SK-N-SH treated with all-trans-retinoic acid at 6 μM for 48 hours (cell line): Measurements from ENCODE around the gene VAV3.

Source experiments
- ATAC-seq: fragments of 200-7000 bp; cut with Tn5 transposase; 3 replicates; pipeline ENCODE4 v1.9.1; 2020; ENCODE audit warnings: mild to moderate bottlenecking, moderate library complexity
- ARNTL ChIP-seq: fragments of 450-650 bp; formaldehyde crosslinking; IDR thresholded peaks from 2 replicates; pipeline ENCODE4 v1.5.0; 2020; ENCODE audit warnings: low read depth, mild to moderate bottlenecking, moderate library complexity, borderline replicate concordance
- BACH2 ChIP-seq: fragments of 250-450 bp; sonication (Bioruptor Pico); IDR thresholded peaks from 2 replicates; pipeline ENCODE4 v1.9.0; 2021; ENCODE audit warnings: mild to moderate bottlenecking, borderline replicate concordance
- CSDC2 ChIP-seq: fragments of 250-450 bp; sonication (Bioruptor Pico); IDR thresholded peaks from 2 replicates; pipeline ENCODE4 v1.5.0; 2020; ENCODE audit warnings: mild to moderate bottlenecking, moderate library complexity
- ESRRG ChIP-seq: fragments of 250-450 bp; sonication (Bioruptor Pico); IDR thresholded peaks from 2 replicates; pipeline ENCODE4 v1.6.1; 2021; ENCODE audit warnings: mild to moderate bottlenecking
- OSR1 ChIP-seq: fragments of 250-450 bp; sonication (Bioruptor Pico); IDR thresholded peaks from 2 replicates; pipeline ENCODE4 v1.8.0; 2022; ENCODE audit warnings: moderate library complexity, mild to moderate bottlenecking, inconsistent platforms
- PPARA ChIP-seq: fragments of 250-450 bp; sonication (Bioruptor Pico); IDR thresholded peaks from 2 replicates; pipeline ENCODE4 v1.5.0; 2020; ENCODE audit warnings: mild to moderate bottlenecking, borderline replicate concordance
- RARB ChIP-seq: fragments of 250-450 bp; sonication (Bioruptor Pico); IDR thresholded peaks from 2 replicates; pipeline ENCODE4 v1.8.0; 2021; ENCODE audit warnings: mild to moderate bottlenecking, moderate library complexity
- SNAI2 ChIP-seq: fragments of 250-450 bp; sonication (Bioruptor Pico); IDR thresholded peaks from 2 replicates; pipeline ENCODE4 v1.5.0; 2020; ENCODE audit warnings: mild to moderate bottlenecking, moderate library complexity
- TCF4 ChIP-seq: fragments of 250-450 bp; sonication (Bioruptor Pico); IDR thresholded peaks from 2 replicates; pipeline ENCODE4 v1.8.0; 2021; ENCODE audit warnings: mild to moderate bottlenecking, moderate library complexity, borderline replicate concordance
- TOX ChIP-seq: fragments of 250-450 bp; sonication (Bioruptor Pico); IDR thresholded peaks from 2 replicates; pipeline ENCODE4 v1.8.0; 2021; ENCODE audit warnings: mild to moderate bottlenecking, moderate library complexity, borderline replicate concordance
- ZC3H10 ChIP-seq: fragments of 250-450 bp; sonication (Bioruptor Pico); IDR thresholded peaks from 2 replicates; pipeline ENCODE4 v1.5.1; 2021; ENCODE audit warnings: mild to moderate bottlenecking, moderate library complexity
- ZFP3 ChIP-seq: fragments of 250-450 bp; sonication (Bioruptor Pico); IDR thresholded peaks from 2 replicates; pipeline ENCODE4 v1.5.0; 2020; ENCODE audit warnings: mild to moderate bottlenecking, moderate library complexity
- ZFP30 ChIP-seq: fragments of 450-650 bp; formaldehyde crosslinking; IDR thresholded peaks from 2 replicates; pipeline ENCODE4 v1.5.0; 2022; ENCODE audit warnings: mild to moderate bottlenecking, moderate library complexity
- ZNF565 ChIP-seq: fragments of 450-650 bp; formaldehyde crosslinking; conservative IDR thresholded peaks from 2 replicates; pipeline ENCODE4 v1.5.0; 2020; ENCODE audit warnings: low read depth, mild to moderate bottlenecking, moderate library complexity
- ZNF70 ChIP-seq: fragments of 450-650 bp; formaldehyde crosslinking; IDR thresholded peaks from 2 replicates; pipeline ENCODE4 v1.5.0; 2020; ENCODE audit warnings: mild to moderate bottlenecking, moderate library complexity
- TF ChIP-seq, protein P1 (sequence below): fragments of 250-450 bp; sonication (Bioruptor Pico); IDR thresholded peaks from 2 replicates; pipeline ENCODE4 v1.5.0; 2020; ENCODE audit warnings: mild to moderate bottlenecking, moderate library complexity
- TF ChIP-seq, protein P2 (sequence below): fragments of 250-450 bp; sonication (Bioruptor Pico); IDR thresholded peaks from 2 replicates; pipeline ENCODE4 v1.8.0; 2020; ENCODE audit warnings: mild to moderate bottlenecking, moderate library complexity, borderline replicate concordance
- TF ChIP-seq, protein P3 (sequence below): fragments of 250-450 bp; sonication (Bioruptor Pico); IDR thresholded peaks from 2 replicates; pipeline ENCODE4 v1.5.1; 2020; ENCODE audit warnings: low read depth, mild to moderate bottlenecking, moderate library complexity
- TF ChIP-seq, protein P4 (sequence below): fragments of 250-450 bp; sonication (Bioruptor Pico); IDR thresholded peaks from 2 replicates; pipeline ENCODE4 v1.8.0; 2021; ENCODE audit warnings: low read depth, mild to moderate bottlenecking, moderate library complexity, borderline replicate concordance

Gene VAV3

DNA sequence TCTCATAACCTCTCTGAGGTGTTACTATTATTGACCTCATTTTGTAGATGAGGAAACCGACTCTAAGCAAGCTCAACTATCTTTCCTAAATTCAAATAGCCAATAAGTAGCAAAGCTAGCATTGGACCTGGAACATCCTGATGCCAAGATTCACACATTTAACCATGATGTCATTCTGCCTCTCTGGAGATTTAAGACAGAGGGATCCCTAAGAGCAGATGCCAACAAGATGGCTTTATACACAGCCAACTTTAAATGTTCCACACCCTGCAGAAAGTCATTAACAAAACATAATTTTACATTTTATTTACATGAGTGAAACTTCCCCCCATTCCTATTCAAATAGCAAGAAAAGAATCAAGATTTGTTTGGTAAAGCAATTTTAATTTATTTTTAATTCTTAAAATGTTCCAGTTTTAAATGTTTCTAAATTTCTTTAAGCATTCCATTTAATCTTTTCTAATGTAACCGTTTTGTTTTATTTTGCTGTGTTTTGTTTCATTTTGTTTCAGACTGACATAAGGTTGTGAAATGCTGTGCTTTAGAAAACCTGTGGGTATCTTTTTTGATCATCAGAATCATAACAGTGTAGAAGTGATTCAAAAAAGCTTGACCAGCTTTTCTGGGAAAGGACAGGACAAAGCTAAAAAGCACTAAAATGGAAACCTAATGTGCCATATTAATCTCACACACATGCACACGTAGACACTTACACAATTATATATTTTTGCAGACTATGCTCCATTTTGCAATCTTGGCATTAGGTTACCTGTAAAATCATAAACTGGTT lies 7.6 kb upstream of the VAV3 start:
- no peak for ATAC-seq
- no peak for TF ChIP-seq TCF4 (CRISPR knock-in tag)
- no peak for TF ChIP-seq ZNF70
- TF ChIP-seq SNAI2 (CRISPR knock-in tag), result no peak
- TF ChIP-seq TOX (CRISPR knock-in tag), result no peak
- no peak for TF ChIP-seq ZFP30 (CRISPR knock-in tag)

DNA sequence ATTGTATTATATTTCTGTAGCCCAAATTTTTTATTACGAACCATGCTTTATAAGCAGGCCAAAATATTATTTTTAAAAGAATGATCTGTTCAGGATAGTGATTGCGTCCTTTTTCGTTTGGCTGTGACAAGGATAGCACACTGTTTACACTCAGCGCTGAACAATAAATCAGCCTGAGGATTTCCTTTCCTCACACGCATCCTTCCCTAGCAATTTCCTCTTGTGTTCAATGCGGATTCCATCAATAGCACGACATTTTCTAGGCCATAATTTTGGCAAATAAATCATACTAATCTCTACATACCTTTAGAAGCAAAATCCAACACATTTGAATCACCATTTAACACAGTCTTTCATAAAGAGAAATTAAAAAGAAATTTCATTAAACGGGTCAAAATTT lies 1.6 kb upstream of the VAV3 start:
- ATAC-seq, result no peak
- TF ChIP-seq RARB, result no peak
- TF ChIP-seq, all 23 proteins: peak for 0

DNA sequence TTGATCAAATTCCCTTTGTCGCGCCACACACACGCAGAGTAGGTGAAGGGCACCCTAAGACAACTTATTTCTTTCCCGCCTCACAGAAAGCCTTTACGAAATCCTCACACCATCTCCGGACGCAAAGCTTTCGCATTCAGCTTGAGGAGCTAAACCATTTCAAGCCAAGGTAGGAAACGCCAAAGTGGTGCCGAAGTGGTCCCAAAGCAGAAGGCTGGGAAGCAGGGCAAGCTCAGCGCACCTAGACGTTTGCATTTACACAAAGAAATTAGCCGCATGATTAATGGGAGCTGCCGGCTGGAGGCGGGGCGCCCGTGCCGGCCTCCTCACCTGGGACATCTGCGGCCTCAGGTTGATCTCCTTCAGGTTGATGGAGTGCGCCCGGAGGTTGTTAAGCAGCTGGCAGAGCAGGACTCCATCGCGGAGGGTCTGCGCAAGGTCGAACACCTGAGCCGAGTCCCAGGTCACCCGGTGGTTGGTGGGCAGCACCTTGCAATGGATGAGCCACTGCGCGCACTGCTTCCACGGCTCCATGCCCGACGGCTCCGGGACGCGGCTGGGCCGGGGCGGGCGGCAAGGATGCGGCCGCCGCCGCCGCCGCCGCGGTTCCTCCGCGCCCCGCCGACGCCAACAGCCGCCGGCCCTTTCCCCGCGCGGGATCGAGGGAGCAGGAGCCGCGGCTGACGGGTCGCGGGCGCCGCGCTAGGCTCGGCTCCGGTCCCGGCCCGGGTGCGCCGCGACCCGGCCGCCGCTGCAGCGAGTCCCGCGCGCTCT lies 457 bp downstream of the VAV3 start:
- TF ChIP-seq BACH2 (CRISPR knock-in tag), result no peak
- no peak; the same call in 2 of the 3 replicates for ATAC-seq

DNA sequence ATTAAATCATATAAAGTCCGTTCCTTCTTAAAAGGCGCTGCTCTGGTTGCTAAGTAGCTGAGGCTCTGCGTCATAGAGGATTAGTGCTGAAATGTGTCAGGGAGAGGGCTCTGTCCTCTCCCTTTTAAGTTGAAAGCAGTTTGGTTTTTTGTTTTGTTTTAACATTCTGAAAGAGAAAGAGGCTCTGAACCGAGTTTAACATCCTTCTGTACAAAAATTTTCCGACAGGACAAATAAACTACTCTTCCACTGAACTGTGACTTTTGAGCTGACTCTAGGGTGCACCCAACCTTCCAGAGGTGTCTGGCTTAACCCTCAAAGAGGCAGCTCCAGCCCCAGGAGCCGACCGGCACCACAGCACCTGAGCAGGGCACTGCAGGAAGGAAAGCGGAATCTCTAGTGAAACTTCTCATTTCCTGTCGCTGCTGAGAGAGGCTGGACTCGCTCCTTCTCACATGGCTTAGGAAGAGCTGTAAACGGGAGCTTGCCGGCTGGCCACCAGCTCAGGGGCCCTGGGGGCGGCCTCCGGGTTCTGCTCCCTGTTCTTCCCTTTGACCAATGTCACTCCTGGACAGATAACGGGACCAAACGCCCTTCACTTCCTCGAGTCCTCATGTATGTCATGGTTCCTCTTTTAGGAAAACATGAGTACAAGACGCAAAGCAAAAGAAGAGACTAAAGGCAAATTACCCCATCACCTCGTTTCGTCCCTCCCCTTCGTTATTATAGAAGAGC lies 1.2 kb downstream of the VAV3 start:
- TF ChIP-seq, protein P1, sequence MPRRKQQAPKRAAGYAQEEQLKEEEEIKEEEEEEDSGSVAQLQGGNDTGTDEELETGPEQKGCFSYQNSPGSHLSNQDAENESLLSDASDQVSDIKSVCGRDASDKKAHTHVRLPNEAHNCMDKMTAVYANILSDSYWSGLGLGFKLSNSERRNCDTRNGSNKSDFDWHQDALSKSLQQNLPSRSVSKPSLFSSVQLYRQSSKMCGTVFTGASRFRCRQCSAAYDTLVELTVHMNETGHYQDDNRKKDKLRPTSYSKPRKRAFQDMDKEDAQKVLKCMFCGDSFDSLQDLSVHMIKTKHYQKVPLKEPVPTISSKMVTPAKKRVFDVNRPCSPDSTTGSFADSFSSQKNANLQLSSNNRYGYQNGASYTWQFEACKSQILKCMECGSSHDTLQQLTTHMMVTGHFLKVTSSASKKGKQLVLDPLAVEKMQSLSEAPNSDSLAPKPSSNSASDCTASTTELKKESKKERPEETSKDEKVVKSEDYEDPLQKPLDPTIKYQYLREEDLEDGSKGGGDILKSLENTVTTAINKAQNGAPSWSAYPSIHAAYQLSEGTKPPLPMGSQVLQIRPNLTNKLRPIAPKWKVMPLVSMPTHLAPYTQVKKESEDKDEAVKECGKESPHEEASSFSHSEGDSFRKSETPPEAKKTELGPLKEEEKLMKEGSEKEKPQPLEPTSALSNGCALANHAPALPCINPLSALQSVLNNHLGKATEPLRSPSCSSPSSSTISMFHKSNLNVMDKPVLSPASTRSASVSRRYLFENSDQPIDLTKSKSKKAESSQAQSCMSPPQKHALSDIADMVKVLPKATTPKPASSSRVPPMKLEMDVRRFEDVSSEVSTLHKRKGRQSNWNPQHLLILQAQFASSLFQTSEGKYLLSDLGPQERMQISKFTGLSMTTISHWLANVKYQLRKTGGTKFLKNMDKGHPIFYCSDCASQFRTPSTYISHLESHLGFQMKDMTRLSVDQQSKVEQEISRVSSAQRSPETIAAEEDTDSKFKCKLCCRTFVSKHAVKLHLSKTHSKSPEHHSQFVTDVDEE, result no peak
- TF ChIP-seq ZNF70, result no peak
- no peak for TF ChIP-seq ESRRG (CRISPR knock-in tag)
- no peak for TF ChIP-seq TOX (CRISPR knock-in tag)
- no peak for TF ChIP-seq RARB
- no peak for ATAC-seq

DNA sequence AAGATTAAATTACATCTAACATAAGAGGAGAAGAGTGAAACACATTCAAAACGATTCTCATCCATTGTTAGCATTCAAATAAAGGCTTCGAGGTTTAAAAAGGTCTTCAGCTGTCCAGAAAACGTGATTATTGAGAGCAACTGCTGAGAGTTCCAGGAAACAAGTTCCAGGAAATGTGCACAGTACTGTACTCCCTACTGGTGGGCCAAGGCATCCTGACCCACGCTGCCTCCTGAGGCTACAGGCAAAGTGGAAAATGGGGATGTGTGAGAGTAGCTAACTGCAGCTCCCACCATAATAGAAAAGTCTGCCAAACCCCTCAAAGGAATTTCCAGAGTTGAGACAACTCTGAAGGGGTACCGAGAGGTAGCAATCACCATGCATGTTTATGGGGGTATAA lies 2.0 kb downstream of the VAV3 start:
- no peak for ATAC-seq
- TF ChIP-seq BACH2 (CRISPR knock-in tag) (no peak), PPARA (CRISPR knock-in tag) (no peak), CSDC2 (CRISPR knock-in tag) (no peak), ZNF565 (no peak), TOX (CRISPR knock-in tag) (no peak), RARB (no peak), OSR1 (CRISPR knock-in tag) (no peak), ZFP30 (CRISPR knock-in tag) (no peak), ESRRG (CRISPR knock-in tag) (no peak), SNAI2 (CRISPR knock-in tag) (no peak), ARNTL (no peak), ZC3H10 (CRISPR knock-in tag) (no peak), ZFP3 (no peak)
- TF ChIP-seq, protein P2, sequence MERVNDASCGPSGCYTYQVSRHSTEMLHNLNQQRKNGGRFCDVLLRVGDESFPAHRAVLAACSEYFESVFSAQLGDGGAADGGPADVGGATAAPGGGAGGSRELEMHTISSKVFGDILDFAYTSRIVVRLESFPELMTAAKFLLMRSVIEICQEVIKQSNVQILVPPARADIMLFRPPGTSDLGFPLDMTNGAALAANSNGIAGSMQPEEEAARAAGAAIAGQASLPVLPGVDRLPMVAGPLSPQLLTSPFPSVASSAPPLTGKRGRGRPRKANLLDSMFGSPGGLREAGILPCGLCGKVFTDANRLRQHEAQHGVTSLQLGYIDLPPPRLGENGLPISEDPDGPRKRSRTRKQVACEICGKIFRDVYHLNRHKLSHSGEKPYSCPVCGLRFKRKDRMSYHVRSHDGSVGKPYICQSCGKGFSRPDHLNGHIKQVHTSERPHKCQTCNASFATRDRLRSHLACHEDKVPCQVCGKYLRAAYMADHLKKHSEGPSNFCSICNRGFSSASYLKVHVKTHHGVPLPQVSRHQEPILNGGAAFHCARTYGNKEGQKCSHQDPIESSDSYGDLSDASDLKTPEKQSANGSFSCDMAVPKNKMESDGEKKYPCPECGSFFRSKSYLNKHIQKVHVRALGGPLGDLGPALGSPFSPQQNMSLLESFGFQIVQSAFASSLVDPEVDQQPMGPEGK (CRISPR knock-in tag), result no peak
- TF ChIP-seq, protein P1, result no peak
- TF ChIP-seq, protein P3, sequence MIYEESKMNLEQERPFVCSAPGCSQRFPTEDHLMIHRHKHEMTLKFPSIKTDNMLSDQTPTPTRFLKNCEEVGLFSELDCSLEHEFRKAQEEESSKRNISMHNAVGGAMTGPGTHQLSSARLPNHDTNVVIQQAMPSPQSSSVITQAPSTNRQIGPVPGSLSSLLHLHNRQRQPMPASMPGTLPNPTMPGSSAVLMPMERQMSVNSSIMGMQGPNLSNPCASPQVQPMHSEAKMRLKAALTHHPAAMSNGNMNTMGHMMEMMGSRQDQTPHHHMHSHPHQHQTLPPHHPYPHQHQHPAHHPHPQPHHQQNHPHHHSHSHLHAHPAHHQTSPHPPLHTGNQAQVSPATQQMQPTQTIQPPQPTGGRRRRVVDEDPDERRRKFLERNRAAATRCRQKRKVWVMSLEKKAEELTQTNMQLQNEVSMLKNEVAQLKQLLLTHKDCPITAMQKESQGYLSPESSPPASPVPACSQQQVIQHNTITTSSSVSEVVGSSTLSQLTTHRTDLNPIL (CRISPR knock-in tag), result no peak
- TF ChIP-seq, protein P4, sequence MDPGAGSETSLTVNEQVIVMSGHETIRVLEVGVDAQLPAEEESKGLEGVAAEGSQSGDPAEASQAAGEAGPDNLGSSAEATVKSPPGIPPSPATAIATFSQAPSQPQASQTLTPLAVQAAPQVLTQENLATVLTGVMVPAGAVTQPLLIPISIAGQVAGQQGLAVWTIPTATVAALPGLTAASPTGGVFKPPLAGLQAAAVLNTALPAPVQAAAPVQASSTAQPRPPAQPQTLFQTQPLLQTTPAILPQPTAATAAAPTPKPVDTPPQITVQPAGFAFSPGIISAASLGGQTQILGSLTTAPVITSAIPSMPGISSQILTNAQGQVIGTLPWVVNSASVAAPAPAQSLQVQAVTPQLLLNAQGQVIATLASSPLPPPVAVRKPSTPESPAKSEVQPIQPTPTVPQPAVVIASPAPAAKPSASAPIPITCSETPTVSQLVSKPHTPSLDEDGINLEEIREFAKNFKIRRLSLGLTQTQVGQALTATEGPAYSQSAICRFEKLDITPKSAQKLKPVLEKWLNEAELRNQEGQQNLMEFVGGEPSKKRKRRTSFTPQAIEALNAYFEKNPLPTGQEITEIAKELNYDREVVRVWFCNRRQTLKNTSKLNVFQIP (CRISPR knock-in tag), result no peak
